Stomach (tissue), 4 donors: ENCODE data around the gene FAM117A.

Experiments
- POLR2A ChIP-seq, 4 donors: fragments of 450-650 bp; IDR thresholded peaks; one replicate each; pipeline ENCODE4 v1.6.1; 2016; ENCODE audit warnings: antibody characterized with exemption in 4 of 4, control low read depth in 2 of 4, mild to moderate bottlenecking in 1 of 4, moderate library complexity in 1 of 4
- POLR2AphosphoS5 ChIP-seq, 3 donors: sonication (generic); formaldehyde crosslinking; IDR thresholded peaks; one replicate each; pipeline ENCODE4 v1.6.1; 2016; ENCODE audit warnings: antibody characterized with exemption in 3 of 3
- TF ChIP-seq, protein P1 (sequence below), 7 experiments: fragments of 450-650 bp in 4 of 7; fragments of 200-600 bp in 3 of 7; sonication (generic) in 3 of 7; IDR thresholded peaks; one replicate each; pipeline ENCODE4 v1.5.1; 2016 to 2019; ENCODE audit warnings: antibody characterized with exemption in 7 of 7, control low read depth in 2 of 7, mild to moderate bottlenecking in 1 of 7

DNA sequence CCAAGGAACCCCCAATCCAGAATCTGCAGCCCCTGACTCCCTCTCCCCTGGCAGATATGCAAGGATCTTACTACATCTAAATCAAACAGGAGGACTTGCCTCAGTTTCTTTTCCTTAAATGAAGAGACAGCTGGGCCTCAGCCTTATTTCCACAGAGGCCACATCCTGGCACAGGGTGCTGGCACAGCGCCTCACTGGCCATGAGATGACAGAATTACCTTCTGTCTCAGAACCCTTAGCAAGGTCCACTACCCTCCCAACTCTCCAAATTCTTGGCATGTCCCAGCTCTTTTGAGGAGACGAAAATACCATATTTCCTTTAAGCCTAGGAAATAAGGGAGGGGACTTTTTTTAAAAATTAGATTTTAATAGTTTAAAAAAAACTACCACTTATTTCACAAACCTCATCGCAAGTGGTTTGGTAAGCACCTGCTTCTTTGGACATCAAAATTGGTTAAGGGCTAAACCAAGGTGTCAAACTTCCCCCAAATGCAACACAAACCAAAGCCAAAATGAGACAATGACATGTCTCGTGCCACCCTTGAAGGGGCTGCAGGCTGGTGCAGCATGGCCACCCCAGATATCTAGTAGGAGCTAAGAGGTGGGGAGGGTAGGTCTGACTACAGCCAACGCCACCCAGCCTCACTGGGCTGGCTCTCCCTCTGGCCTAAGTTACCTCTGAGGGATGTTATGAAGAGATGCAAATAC lies 25.3 kb downstream of the FAM117A start:
- TF ChIP-seq, protein P1, sequence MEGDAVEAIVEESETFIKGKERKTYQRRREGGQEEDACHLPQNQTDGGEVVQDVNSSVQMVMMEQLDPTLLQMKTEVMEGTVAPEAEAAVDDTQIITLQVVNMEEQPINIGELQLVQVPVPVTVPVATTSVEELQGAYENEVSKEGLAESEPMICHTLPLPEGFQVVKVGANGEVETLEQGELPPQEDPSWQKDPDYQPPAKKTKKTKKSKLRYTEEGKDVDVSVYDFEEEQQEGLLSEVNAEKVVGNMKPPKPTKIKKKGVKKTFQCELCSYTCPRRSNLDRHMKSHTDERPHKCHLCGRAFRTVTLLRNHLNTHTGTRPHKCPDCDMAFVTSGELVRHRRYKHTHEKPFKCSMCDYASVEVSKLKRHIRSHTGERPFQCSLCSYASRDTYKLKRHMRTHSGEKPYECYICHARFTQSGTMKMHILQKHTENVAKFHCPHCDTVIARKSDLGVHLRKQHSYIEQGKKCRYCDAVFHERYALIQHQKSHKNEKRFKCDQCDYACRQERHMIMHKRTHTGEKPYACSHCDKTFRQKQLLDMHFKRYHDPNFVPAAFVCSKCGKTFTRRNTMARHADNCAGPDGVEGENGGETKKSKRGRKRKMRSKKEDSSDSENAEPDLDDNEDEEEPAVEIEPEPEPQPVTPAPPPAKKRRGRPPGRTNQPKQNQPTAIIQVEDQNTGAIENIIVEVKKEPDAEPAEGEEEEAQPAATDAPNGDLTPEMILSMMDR (IDR thresholded peaks at IDR 0.05) = no peak
- TF ChIP-seq POLR2A (IDR thresholded peaks at IDR 0.05) (no peak), POLR2AphosphoS5 (IDR thresholded peaks at IDR 0.05) (no peak)
